B cell (primary cell): Measurements from ENCODE around the gene CDH20. TPM values are rescaled to one million over a fixed set of nuclear protein-coding genes. Genes with fewer than 3 reads are reported as not detected.

Source experiments
- ATAC-seq: fragments of 200-7000 bp; cut with Tn5 transposase; one replicate; pipeline ENCODE4 v1.10.0; 2021; ENCODE audit warnings: low read depth, mild to moderate bottlenecking, moderate number of reproducible peaks, moderate library complexity
- CTCF ChIA-PET: fragments of 350-600 bp; sonication (Branson Sonifier 250); formaldehyde crosslinking; loops from one replicate; lab custom pipeline; 2021; ENCODE audit warnings: antibody characterized with exemption, inconsistent platforms; lab: Charles Lee
- POLR2A ChIA-PET: fragments of 350-600 bp; sonication (Branson Sonifier 250); formaldehyde crosslinking; loops from one replicate; lab custom pipeline; 2021; ENCODE audit warnings: antibody characterized with exemption; lab: Charles Lee
- DNase-seq: peaks from one replicate; pipeline ENCODE4 v3.0.0; 2013
- H2AFZ ChIP-seq: 2 replicates; pipeline ENCODE4 v1.6.1; 2012; ENCODE audit warnings: mild to moderate bottlenecking, low read depth, low read length; ENCODE audit not compliant: insufficient read depth, poor library complexity, severe bottlenecking
- H3K27ac ChIP-seq, 2 donors: 1 replicate in 1 of 2; 2 replicates in 1 of 2; pipeline ENCODE4 v1.5.1; 2012 to 2013; ENCODE audit warnings: low read length in 2 of 2, mild to moderate bottlenecking in 2 of 2, moderate library complexity in 1 of 2
- H3K27me3 ChIP-seq, 4 experiments: fragments of 200-600 bp in 1 of 4; sonication (generic) in 1 of 4; replicated peaks in 1 of 4; 1 replicate in 2 of 4; 2 replicates in 2 of 4; pipeline versions ENCODE4 v1.6.1 to v1.7.0; 2013 to 2016; ENCODE audit warnings: low read length in 3 of 4, mild to moderate bottlenecking in 2 of 4, mixed read lengths in 1 of 4, moderate library complexity in 1 of 4; ENCODE audit not compliant: insufficient read depth in 4 of 4, control insufficient read depth in 3 of 4; ENCODE audit errors: control extremely low read depth in 1 of 4
- H3K36me3 ChIP-seq, 2 experiments: replicated peaks in 1 of 2; 1 replicate in 1 of 2; 2 replicates in 1 of 2; pipeline versions ENCODE4 v1.6.1 to v1.7.1; 2013; ENCODE audit warnings: low read length in 1 of 2; ENCODE audit not compliant: insufficient read depth in 2 of 2, control insufficient read depth in 1 of 2; ENCODE audit errors: control extremely low read depth in 1 of 2, extremely low read depth in 1 of 2
- H3K4me1 ChIP-seq, 2 donors: fragments of 200-600 bp in 1 of 2; sonication (generic) in 1 of 2; 1 replicate in 1 of 2; 2 replicates in 1 of 2; pipeline versions ENCODE4 v1.5.1 to v1.6.1; 2013 to 2017; ENCODE audit warnings: low read length in 2 of 2; ENCODE audit not compliant: control insufficient read depth in 2 of 2, insufficient read depth in 2 of 2
- H3K4me2 ChIP-seq: replicated peaks from 2 replicates; pipeline ENCODE3; 2012; ENCODE audit warnings: mild to moderate bottlenecking, low read depth, low read length; ENCODE audit not compliant: poor library complexity, severe bottlenecking
- H3K4me3 ChIP-seq, 5 experiments: fragments of 200-600 bp in 1 of 5; sonication (generic) in 1 of 5; 1 replicate in 3 of 5; 2 replicates in 2 of 5; pipeline versions ENCODE4 v1.5.1 to v1.7.0; 2011 to 2016; ENCODE audit warnings: low read length in 4 of 5, mild to moderate bottlenecking in 4 of 5, low read depth in 2 of 5, control low read depth in 1 of 5, moderate library complexity in 1 of 5; ENCODE audit not compliant: insufficient read depth in 1 of 5; ENCODE audit errors: control extremely low read depth in 1 of 5, extremely low read depth in 1 of 5
- H3K79me2 ChIP-seq: fragments of 200-600 bp; sonication (generic); one replicate; pipeline ENCODE4 v1.6.0; 2016; ENCODE audit warnings: low read length; ENCODE audit not compliant: control insufficient read depth, insufficient read depth
- H3K9ac ChIP-seq: fragments of 200-600 bp; sonication (generic); 2 replicates; pipeline ENCODE4 v1.6.1; 2017; ENCODE audit warnings: mild to moderate bottlenecking, low read length, moderate library complexity
- H3K9me3 ChIP-seq, 3 donors: one replicate each; pipeline versions ENCODE4 v1.6.1 to v1.7.1; 2013; ENCODE audit warnings: low read length in 2 of 3; ENCODE audit not compliant: control insufficient read depth in 2 of 3, insufficient read depth in 1 of 3; ENCODE audit errors: control extremely low read depth in 1 of 3
- H4K20me1 ChIP-seq: 2 replicates; pipeline ENCODE4 v1.6.0; 2012; ENCODE audit warnings: mild to moderate bottlenecking, low read length; ENCODE audit not compliant: insufficient read depth, control insufficient read depth, poor library complexity, severe bottlenecking
- H3K27ac Mint-ChIP-seq: one replicate; pipeline ENCODE4 v1.8.0; 2021; ENCODE audit warnings: mixed read lengths
- H3K27me3 Mint-ChIP-seq: one replicate; pipeline ENCODE4 v1.8.0; 2021; ENCODE audit warnings: mixed read lengths
- H3K4me1 Mint-ChIP-seq: one replicate; pipeline ENCODE4 v1.8.0; 2021; ENCODE audit warnings: mixed read lengths
- H3K4me3 Mint-ChIP-seq: one replicate; pipeline ENCODE4 v1.8.0; 2021; ENCODE audit warnings: mixed read lengths
- H3K9me3 Mint-ChIP-seq: one replicate; pipeline ENCODE4 v1.8.0; 2022; ENCODE audit warnings: mixed read lengths; ENCODE audit not compliant: insufficient read depth
- CTCF ChIP-seq: fragments of 200-600 bp; IDR thresholded peaks from one replicate; pipeline ENCODE4 v1.8.0; 2022; ENCODE audit warnings: antibody characterized with exemption, mild to moderate bottlenecking
- EZH2 ChIP-seq: IDR thresholded peaks from 2 replicates; pipeline ENCODE4 v1.6.1; 2012; ENCODE audit warnings: borderline replicate concordance, low read depth, mild to moderate bottlenecking, moderate library complexity, low read length; ENCODE audit not compliant: insufficient read depth, poor library complexity, severe bottlenecking
- WGBS: methylation state at CpG from one replicate; pipeline ENCODE4 v1.1.5; 2013; ENCODE audit warnings: missing lambda C conversion rate; ENCODE audit not compliant: insufficient coverage; 5-methylcytosine and 5-hydroxymethylcytosine counted together
- intact Hi-C: fragments of 100-400 bp; cut with micrococcal nuclease; formaldehyde crosslinking; loops from one replicate; pipeline ENCODE4 v1.10.0; 2022
- polyA plus RNA-seq: library from polyadenylated mRNA; depleted of rRNA; stranded (reverse); fragments of >200 nt; gene quantifications from 2 replicates; pipeline ENCODE4 v1.2.3, GENCODE V29; 2012
- total RNA-seq, 2 donors: library from RNA; stranded (reverse); fragments of 120-200 nt in 1 of 2; gene quantifications; 1 replicate in 1 of 2; 2 replicates in 1 of 2; pipeline versions ENCODE4 v1.2.3 to v1.2.4, GENCODE V29; 2013 to 2022

Gene CDH20
- total and polyA plus RNA-seq, 2 donors (not counting 1 experiment from before 2014, with no cell fraction given) = 0.09 TPM; not detected in 1

GRCh38 chr18:61295153-61295552 is 38.1 kb upstream of the CDH20 start:
- Mint-ChIP-seq H3K9me3 (no peaks in the 10 kb centered on the region), H3K4me1 (no peaks in the 10 kb centered on the region), H3K27me3 (no peaks in the 10 kb centered on the region), H3K4me3 (no peak overlapping the region), H3K27ac (no peak overlapping the region)
- DNase-seq = no peak
- Histone ChIP-seq H4K20me1 (no peaks in the 10 kb centered on the region), H2AFZ (no peak overlapping the region), H3K36me3 (no peaks in the 10 kb centered on the region), H3K79me2 (no peaks in the 10 kb centered on the region), H3K9me3 (no peaks in the 10 kb centered on the region), H3K27me3 (no peaks in the 10 kb centered on the region), H3K4me3 (no peak overlapping the region), H3K9ac (no peak overlapping the region), H3K4me2 (no peak overlapping the region), H3K27ac (no peak overlapping the region), H3K4me1 (no peaks in the 10 kb centered on the region)
- intact Hi-C loops = no loop called here
- ATAC-seq = no peak
- no CpG with 5 or more reads among the region's 1 CpG for WGBS
- TF ChIP-seq EZH2 = no peak
- no peak for TF ChIP-seq CTCF
- ChIA-PET CTCF (no interaction called here), POLR2A (no interaction called here)

GRCh38 chr18:61308004-61308403 is 25.2 kb upstream of the CDH20 start:
- no peaks in the 10 kb centered on the region for H3K79me2 ChIP-seq
- no peak overlapping the region for H3K4me2 ChIP-seq
- TF ChIP-seq CTCF = no peak
- TF ChIP-seq EZH2 = no peak
- ChIA-PET CTCF (no interaction called here), POLR2A (no interaction called here)
- Mint-ChIP-seq H3K9me3 (no peaks in the 10 kb centered on the region), H3K4me3 (no peak overlapping the region), H3K27me3 (no peaks in the 10 kb centered on the region), H3K27ac (no peak overlapping the region), H3K4me1 (no peaks in the 10 kb centered on the region)
- no CpG with 5 or more reads among the region's 3 CpGs for WGBS
- no peak overlapping the region for H2AFZ ChIP-seq
- no peaks in the 10 kb centered on the region for H3K27me3 ChIP-seq
- no peak overlapping the region for H3K4me3 ChIP-seq
- peaks cover 0 to 2% (median 2%) of the 10 kb centered on the region in 3 donors for H3K9me3 ChIP-seq
- H3K27ac ChIP-seq = no peak overlapping the region
- DNase-seq = no peak
- ATAC-seq = no peak
- no peaks in the 10 kb centered on the region for H4K20me1 ChIP-seq
- no peaks in the 10 kb centered on the region for H3K4me1 ChIP-seq
- no peak overlapping the region for H3K9ac ChIP-seq
- intact Hi-C loops = no loop called here
- H3K36me3 ChIP-seq = no peaks in the 10 kb centered on the region
